HepG2 (cell line): Measurements from ENCODE around the gene P4HTM. TPM values are rescaled to one million over a fixed set of nuclear protein-coding genes. Genes with fewer than 3 reads are reported as not detected.

Experiments
- E2F1 ChIP-seq: sonication (generic); formaldehyde crosslinking; IDR thresholded peaks from 2 replicates; pipeline ENCODE4 v1.5.0; 2020; ENCODE audit warnings: missing genetic modification reagents
- JDP2 ChIP-seq: sonication (generic); formaldehyde crosslinking; IDR thresholded peaks from 2 replicates; pipeline ENCODE4 v1.8.1; 2022; ENCODE audit warnings: missing genetic modification reagents, borderline replicate concordance
- MIER2 ChIP-seq: IDR thresholded peaks from 2 replicates; pipeline ENCODE4 v1.6.1; 2016; ENCODE audit warnings: missing biosample characterization, missing genetic modification reagents
- MLXIP ChIP-seq: sonication (generic); formaldehyde crosslinking; IDR thresholded peaks from 2 replicates; pipeline ENCODE4 v1.9.0; 2021; ENCODE audit warnings: missing genetic modification reagents, borderline replicate concordance
- RFXANK ChIP-seq: IDR thresholded peaks from 2 replicates; pipeline ENCODE4 v1.6.1; 2016
- SCMH1 ChIP-seq: sonication (generic); formaldehyde crosslinking; IDR thresholded peaks from 2 replicates; pipeline ENCODE4 v1.9.0; 2021; ENCODE audit warnings: missing genetic modification reagents, mild to moderate bottlenecking, borderline replicate concordance
- SMARCE1 ChIP-seq: fragments of 450-650 bp; IDR thresholded peaks from 2 replicates; pipeline ENCODE4 v1.6.1; 2017; ENCODE audit warnings: borderline replicate concordance
- ZBTB2 ChIP-seq: sonication (generic); formaldehyde crosslinking; IDR thresholded peaks from 2 replicates; pipeline ENCODE4 v1.8.0; 2022; ENCODE audit warnings: low read depth, missing genetic modification reagents
- ZC3H4 ChIP-seq: sonication (generic); formaldehyde crosslinking; IDR thresholded peaks from 2 replicates; pipeline ENCODE4 v1.4.0; 2020; ENCODE audit warnings: missing genetic modification reagents, borderline replicate concordance
- ZNF260 ChIP-seq: sonication (generic); formaldehyde crosslinking; IDR thresholded peaks from 2 replicates; pipeline ENCODE4 v1.4.0; 2020; ENCODE audit warnings: missing genetic modification reagents, low read depth, mild to moderate bottlenecking, borderline replicate concordance
- ZNF367 ChIP-seq: sonication (generic); formaldehyde crosslinking; IDR thresholded peaks from 2 replicates; pipeline ENCODE4 v1.4.0; 2020; ENCODE audit warnings: missing genetic modification reagents, borderline replicate concordance
- ZNF546 ChIP-seq: sonication (generic); formaldehyde crosslinking; conservative IDR thresholded peaks from 2 replicates; pipeline ENCODE4 v1.8.1; 2023; ENCODE audit warnings: mild to moderate bottlenecking, missing genetic modification reagents
- polyA plus RNA-seq, 8 experiments: library from polyadenylated mRNA; depleted of rRNA in 3 of 8; stranded (reverse) in 7 of 8; unstranded in 1 of 8; fragments of >200 nt; fragmentation: Illumina TruSeq in 4 of 8; extraction: Trizol in 4 of 8; gene quantifications; 2 replicates each; pipeline versions ENCODE4 v1.2.1 to v1.2.3, GENCODE V29; 2011 to 2016; ENCODE audit warnings: low read depth in 4 of 8, missing spikeins in 1 of 8, mixed read lengths in 1 of 8; ENCODE audit not compliant: insufficient read depth in 1 of 8
- total RNA-seq, 5 experiments: library from RNA; depleted of rRNA; stranded (reverse); fragments of >200 nt; fragmentation: Illumina TruSeq; extraction: Trizol; gene quantifications; 2 replicates each; pipeline ENCODE4 v1.2.3, GENCODE V29; 2016; ENCODE audit warnings: low read depth in 1 of 5
- TF ChIP-seq, protein P1 (sequence below): sonication (generic); formaldehyde crosslinking; IDR thresholded peaks from 2 replicates; pipeline ENCODE4 v1.5.1; 2020; ENCODE audit warnings: mild to moderate bottlenecking, missing genetic modification reagents, moderate library complexity
- TF ChIP-seq, protein P2 (sequence below): sonication (generic); formaldehyde crosslinking; IDR thresholded peaks from 2 replicates; pipeline ENCODE4 v1.5.0; 2020; ENCODE audit warnings: mild to moderate bottlenecking, missing genetic modification reagents

Gene P4HTM
- total and polyA plus RNA-seq, 2 of the 13 experiments (the other 11 are each of a cell fraction or from before 2014, with no cell fraction given) = 0.01 TPM; not detected in 1

- TF ChIP-seq, protein P1, sequence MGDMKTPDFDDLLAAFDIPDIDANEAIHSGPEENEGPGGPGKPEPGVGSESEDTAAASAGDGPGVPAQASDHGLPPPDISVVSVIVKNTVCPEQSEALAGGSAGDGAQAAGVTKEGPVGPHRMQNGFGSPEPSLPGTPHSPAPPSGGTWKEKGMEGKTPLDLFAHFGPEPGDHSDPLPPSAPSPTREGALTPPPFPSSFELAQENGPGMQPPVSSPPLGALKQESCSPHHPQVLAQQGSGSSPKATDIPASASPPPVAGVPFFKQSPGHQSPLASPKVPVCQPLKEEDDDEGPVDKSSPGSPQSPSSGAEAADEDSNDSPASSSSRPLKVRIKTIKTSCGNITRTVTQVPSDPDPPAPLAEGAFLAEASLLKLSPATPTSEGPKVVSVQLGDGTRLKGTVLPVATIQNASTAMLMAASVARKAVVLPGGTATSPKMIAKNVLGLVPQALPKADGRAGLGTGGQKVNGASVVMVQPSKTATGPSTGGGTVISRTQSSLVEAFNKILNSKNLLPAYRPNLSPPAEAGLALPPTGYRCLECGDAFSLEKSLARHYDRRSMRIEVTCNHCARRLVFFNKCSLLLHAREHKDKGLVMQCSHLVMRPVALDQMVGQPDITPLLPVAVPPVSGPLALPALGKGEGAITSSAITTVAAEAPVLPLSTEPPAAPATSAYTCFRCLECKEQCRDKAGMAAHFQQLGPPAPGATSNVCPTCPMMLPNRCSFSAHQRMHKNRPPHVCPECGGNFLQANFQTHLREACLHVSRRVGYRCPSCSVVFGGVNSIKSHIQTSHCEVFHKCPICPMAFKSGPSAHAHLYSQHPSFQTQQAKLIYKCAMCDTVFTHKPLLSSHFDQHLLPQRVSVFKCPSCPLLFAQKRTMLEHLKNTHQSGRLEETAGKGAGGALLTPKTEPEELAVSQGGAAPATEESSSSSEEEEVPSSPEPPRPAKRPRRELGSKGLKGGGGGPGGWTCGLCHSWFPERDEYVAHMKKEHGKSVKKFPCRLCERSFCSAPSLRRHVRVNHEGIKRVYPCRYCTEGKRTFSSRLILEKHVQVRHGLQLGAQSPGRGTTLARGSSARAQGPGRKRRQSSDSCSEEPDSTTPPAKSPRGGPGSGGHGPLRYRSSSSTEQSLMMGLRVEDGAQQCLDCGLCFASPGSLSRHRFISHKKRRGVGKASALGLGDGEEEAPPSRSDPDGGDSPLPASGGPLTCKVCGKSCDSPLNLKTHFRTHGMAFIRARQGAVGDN (CRISPR knock-in tag) = peak; percentile 84
- TF ChIP-seq ZNF260 (CRISPR knock-in tag) (no peak), E2F1 (CRISPR knock-in tag) (peak; percentile 83; the same call in 1 of the 2 replicates), MLXIP (peak; percentile 71; the same call in 1 of the 2 replicates), ZNF546 (CRISPR knock-in tag) (0 out of 2 replicates have a peak, but pooled peaks have one; percentile 47), SMARCE1 (no peak), MIER2 (CRISPR knock-in tag) (no peak), ZC3H4 (CRISPR knock-in tag) (no peak), JDP2 (no peak), ZNF367 (CRISPR knock-in tag) (peak; percentile 82; the same call in 1 of the 2 replicates), ZBTB2 (CRISPR knock-in tag) (peak; percentile 93), RFXANK (CRISPR knock-in tag) (no peak), SCMH1 (no peak)
- TF ChIP-seq, protein P2, sequence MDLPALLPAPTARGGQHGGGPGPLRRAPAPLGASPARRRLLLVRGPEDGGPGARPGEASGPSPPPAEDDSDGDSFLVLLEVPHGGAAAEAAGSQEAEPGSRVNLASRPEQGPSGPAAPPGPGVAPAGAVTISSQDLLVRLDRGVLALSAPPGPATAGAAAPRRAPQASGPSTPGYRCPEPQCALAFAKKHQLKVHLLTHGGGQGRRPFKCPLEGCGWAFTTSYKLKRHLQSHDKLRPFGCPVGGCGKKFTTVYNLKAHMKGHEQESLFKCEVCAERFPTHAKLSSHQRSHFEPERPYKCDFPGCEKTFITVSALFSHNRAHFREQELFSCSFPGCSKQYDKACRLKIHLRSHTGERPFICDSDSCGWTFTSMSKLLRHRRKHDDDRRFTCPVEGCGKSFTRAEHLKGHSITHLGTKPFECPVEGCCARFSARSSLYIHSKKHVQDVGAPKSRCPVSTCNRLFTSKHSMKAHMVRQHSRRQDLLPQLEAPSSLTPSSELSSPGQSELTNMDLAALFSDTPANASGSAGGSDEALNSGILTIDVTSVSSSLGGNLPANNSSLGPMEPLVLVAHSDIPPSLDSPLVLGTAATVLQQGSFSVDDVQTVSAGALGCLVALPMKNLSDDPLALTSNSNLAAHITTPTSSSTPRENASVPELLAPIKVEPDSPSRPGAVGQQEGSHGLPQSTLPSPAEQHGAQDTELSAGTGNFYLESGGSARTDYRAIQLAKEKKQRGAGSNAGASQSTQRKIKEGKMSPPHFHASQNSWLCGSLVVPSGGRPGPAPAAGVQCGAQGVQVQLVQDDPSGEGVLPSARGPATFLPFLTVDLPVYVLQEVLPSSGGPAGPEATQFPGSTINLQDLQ (CRISPR knock-in tag) = peak; percentile 76; the same call in 1 of the 2 replicates
Measured at GRCh38 chr3:49021813-49022687, 32.0 kb downstream of the P4HTM start, which contains the start of gene NDUFAF3 (continued).
